SK-N-MC (cell line): Measurements from ENCODE around the gene GALNT9.

Experiments used
- DNase-seq: peaks from one replicate; pipeline ENCODE4 v3.0.0-alpha.2; 2011; ENCODE audit warnings: low read depth, low spot score
- H3K27ac ChIP-seq: fragments of 200-600 bp; sonication (generic); 2 replicates; pipeline ENCODE4 v1.5.1; 2016; ENCODE audit warnings: mixed run types
- H3K36me3 ChIP-seq: fragments of 200-600 bp; sonication (generic); 2 replicates; pipeline ENCODE4 v1.6.1; 2017; ENCODE audit warnings: antibody characterized with exemption, low read length, mixed read lengths; ENCODE audit not compliant: insufficient read depth
- H3K4me3 ChIP-seq: fragments of 200-600 bp; sonication (generic); 2 replicates; pipeline ENCODE4 v1.5.1; 2016
- H3K9ac ChIP-seq: fragments of 200-600 bp; sonication (generic); 2 replicates; pipeline ENCODE4 v1.8.0; 2017; ENCODE audit warnings: mixed run types, mixed read lengths; ENCODE audit not compliant: insufficient read length
- H3K9me3 ChIP-seq: fragments of 200-600 bp; sonication (generic); 2 replicates; pipeline ENCODE4 v1.6.1; 2017; ENCODE audit warnings: low read depth, mild to moderate bottlenecking, antibody characterized with exemption, low read length, moderate library complexity, mixed read lengths
- EZH2 ChIP-seq: fragments of 200-600 bp; sonication (generic); IDR thresholded peaks from one replicate; pipeline ENCODE4 v1.6.1; 2017; ENCODE audit warnings: antibody characterized with exemption
- FOXP2 ChIP-seq: optimal IDR thresholded peaks from 2 replicates; pipeline ENCODE3; 2011; ENCODE audit warnings: mild to moderate bottlenecking, moderate library complexity; ENCODE audit not compliant: insufficient read depth; ENCODE audit errors: extremely low read length, control extremely low read depth
- POLR2AphosphoS5 ChIP-seq: IDR thresholded peaks from 2 replicates; pipeline ENCODE4 v1.6.1; 2012; ENCODE audit warnings: mild to moderate bottlenecking, low read depth, low read length, borderline replicate concordance

Gene GALNT9

GRCh38 chr12:132327336-132328171 is 1.8 kb downstream of the GALNT9 start:
- Histone ChIP-seq H3K4me3 (no peak overlapping the region; the same call in 1 of the 2 replicates), H3K36me3 (no peaks in the 10 kb centered on the region), H3K9me3 (no peaks in the 10 kb centered on the region), H3K27ac (no peak overlapping the region), H3K9ac (no peak overlapping the region)
- DNase-seq: no peak
- no peak for TF ChIP-seq EZH2
- no peak for TF ChIP-seq FOXP2
- TF ChIP-seq POLR2AphosphoS5: no peak

DNA sequence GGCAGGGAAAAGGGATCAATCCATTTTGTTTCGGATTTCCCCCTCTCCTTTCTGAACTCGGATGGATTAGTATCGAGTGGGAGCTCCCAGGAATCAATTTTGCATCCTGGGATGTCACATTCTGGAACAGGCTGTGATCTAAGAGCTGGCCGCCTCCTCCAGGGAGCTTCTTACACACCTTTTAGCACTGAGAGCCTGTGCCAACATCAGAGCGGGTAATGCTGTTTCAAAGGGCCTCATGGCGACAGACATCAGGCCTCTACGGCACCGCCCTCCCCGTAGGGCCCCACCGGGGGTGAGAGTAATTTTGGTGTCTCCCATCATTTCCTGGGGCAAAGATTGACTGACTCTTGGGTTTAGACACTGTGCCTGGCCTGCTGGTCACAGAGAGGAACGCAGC is 2.7 kb downstream of the GALNT9 start:
- Histone ChIP-seq H3K27ac (no peak overlapping the region), H3K36me3 (no peaks in the 10 kb centered on the region), H3K9ac (no peak overlapping the region), H3K4me3 (no peak overlapping the region), H3K9me3 (no peaks in the 10 kb centered on the region)
- DNase-seq: no peak
- TF ChIP-seq POLR2AphosphoS5 (no peak), EZH2 (no peak), FOXP2 (no peak)

DNA sequence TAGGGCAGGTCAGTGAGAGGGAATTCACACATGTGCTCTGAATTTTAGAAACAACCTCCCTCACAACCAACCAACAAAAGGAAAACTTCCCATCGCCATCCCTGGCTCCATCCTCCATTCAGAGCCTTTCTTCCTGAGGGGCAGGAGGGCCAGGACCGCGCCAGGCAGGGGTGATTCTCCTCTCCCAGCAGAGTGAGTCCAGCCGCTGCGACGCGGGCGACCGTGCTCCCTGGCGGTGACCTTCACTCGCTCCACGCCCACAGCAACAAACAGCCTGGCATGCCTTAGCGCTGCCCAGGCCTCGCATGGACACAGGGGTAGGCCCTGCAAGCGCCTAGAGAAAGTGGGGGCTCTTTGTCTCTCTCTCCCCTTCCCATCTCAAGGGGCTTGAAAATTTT is 3.7 kb downstream of the GALNT9 start:
- TF ChIP-seq EZH2 (no peak), FOXP2 (no peak), POLR2AphosphoS5 (no peak)
- Histone ChIP-seq H3K27ac (no peak overlapping the region), H3K9ac (no peak overlapping the region), H3K4me3 (no peak overlapping the region), H3K9me3 (no peaks in the 10 kb centered on the region), H3K36me3 (no peaks in the 10 kb centered on the region)
- DNase-seq: no peak

- Histone ChIP-seq H3K9me3 (no peaks in the 10 kb centered on the region), H3K27ac (no peak overlapping the region), H3K36me3 (no peaks in the 10 kb centered on the region), H3K9ac (no peak overlapping the region), H3K4me3 (no peak overlapping the region)
- TF ChIP-seq POLR2AphosphoS5: no peak
- TF ChIP-seq FOXP2: no peak
- no peak for TF ChIP-seq EZH2
- DNase-seq: no peak
These were observed 4.3 kb downstream of the GALNT9 start for GRCh38 chr12:132324841-132325732.

GRCh38 chr12:132324173-132324572 is 5.2 kb downstream of the GALNT9 start:
- Histone ChIP-seq H3K4me3 (no peak overlapping the region), H3K9me3 (no peaks in the 10 kb centered on the region), H3K36me3 (no peaks in the 10 kb centered on the region), H3K9ac (no peak overlapping the region), H3K27ac (no peak overlapping the region)
- no peak for DNase-seq
- TF ChIP-seq FOXP2: no peak
- no peak for TF ChIP-seq POLR2AphosphoS5
- no peak for TF ChIP-seq EZH2

GRCh38 chr12:132323171-132324010 is 6.0 kb downstream of the GALNT9 start:
- Histone ChIP-seq H3K9ac (no peak overlapping the region), H3K36me3 (no peaks in the 10 kb centered on the region), H3K4me3 (no peak overlapping the region), H3K9me3 (no peaks in the 10 kb centered on the region), H3K27ac (no peak overlapping the region)
- TF ChIP-seq POLR2AphosphoS5: no peak
- no peak for TF ChIP-seq EZH2
- no peak for TF ChIP-seq FOXP2
- DNase-seq: no peak

GRCh38 chr12:132322206-132323132 is 6.9 kb downstream of the GALNT9 start:
- no peaks in the 10 kb centered on the region for H3K9me3 ChIP-seq
- no peak for DNase-seq
- TF ChIP-seq EZH2 (no peak), POLR2AphosphoS5 (no peak), FOXP2 (no peak)
- no peaks in the 10 kb centered on the region for H3K36me3 ChIP-seq
- H3K9ac ChIP-seq: no peak overlapping the region
- no peak overlapping the region for H3K4me3 ChIP-seq
- no peak overlapping the region for H3K27ac ChIP-seq
